ENCODE measurements around the gene ESYT3.

The ESYT3 gene

DNA sequence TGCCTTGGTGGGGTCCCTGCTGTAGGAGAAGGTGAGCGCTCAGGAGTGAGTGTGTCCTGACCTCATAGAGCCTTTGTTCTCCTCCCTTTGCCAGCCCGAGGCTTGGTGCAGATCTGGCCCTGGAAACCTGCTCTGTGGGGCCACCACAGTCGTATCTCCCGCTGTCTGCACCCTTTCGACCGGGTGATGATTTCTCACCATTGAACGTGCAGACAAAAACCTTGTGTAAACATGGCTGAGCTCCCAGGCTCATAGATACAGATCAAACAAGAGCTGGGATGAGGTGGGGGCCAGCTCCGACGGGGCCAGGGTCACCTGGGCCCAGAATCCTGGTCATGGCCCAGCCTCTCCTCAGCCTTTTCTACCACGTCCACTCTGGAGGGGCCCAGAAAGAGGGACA, 34.6 kb upstream of the ESYT3 start:
- POLR2A ChIA-PET, result no interaction called here
- CTCF ChIA-PET, result interaction anchor here (1.0 to 3.6 kb wide), 3 partner anchors 8 to 18 kb away, joined by 3 to 15 read pairs (median 6); no protein-coding TSS in a partner anchor
- no peak for DNase-seq (ENCODE audit: extremely low spot score)
- TF ChIP-seq, protein P1, sequence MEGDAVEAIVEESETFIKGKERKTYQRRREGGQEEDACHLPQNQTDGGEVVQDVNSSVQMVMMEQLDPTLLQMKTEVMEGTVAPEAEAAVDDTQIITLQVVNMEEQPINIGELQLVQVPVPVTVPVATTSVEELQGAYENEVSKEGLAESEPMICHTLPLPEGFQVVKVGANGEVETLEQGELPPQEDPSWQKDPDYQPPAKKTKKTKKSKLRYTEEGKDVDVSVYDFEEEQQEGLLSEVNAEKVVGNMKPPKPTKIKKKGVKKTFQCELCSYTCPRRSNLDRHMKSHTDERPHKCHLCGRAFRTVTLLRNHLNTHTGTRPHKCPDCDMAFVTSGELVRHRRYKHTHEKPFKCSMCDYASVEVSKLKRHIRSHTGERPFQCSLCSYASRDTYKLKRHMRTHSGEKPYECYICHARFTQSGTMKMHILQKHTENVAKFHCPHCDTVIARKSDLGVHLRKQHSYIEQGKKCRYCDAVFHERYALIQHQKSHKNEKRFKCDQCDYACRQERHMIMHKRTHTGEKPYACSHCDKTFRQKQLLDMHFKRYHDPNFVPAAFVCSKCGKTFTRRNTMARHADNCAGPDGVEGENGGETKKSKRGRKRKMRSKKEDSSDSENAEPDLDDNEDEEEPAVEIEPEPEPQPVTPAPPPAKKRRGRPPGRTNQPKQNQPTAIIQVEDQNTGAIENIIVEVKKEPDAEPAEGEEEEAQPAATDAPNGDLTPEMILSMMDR (IDR thresholded peaks at IDR 0.05; ENCODE audit: control extremely low read depth, extremely low read depth, low read depth, missing control alignments), result no peak

DNA sequence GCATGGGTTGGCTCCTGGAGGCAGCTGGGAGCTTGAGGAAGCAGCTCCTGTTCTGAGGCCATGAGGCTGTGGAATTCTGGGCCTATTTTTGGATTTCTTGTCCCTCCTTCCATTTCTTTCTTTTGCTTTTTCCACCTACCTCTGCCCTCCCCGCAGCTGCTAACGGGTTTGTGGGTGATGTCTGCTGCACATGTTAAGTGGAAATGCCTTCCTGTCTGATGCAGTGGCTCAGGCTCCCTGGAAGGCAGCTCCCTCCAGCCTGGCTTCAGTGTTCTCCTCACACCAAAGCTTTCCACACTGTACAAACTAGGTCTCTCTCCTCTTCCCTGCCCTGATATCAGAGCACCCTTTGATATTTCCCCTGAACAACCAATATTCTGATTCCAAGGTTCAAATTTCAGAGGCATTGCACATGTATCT, 33.8 kb upstream of the ESYT3 start:
- CTCF ChIA-PET, result interaction anchor here (1.2 to 3.6 kb wide), 2 partner anchors 9 to 14 kb away, joined by 3 to 15 read pairs; no protein-coding TSS in a partner anchor
- TF ChIP-seq, protein P1 (IDR thresholded peaks at IDR 0.05; ENCODE audit: control extremely low read depth, extremely low read depth, low read depth, missing control alignments), result no peak
- POLR2A ChIA-PET, result no interaction called here

DNA sequence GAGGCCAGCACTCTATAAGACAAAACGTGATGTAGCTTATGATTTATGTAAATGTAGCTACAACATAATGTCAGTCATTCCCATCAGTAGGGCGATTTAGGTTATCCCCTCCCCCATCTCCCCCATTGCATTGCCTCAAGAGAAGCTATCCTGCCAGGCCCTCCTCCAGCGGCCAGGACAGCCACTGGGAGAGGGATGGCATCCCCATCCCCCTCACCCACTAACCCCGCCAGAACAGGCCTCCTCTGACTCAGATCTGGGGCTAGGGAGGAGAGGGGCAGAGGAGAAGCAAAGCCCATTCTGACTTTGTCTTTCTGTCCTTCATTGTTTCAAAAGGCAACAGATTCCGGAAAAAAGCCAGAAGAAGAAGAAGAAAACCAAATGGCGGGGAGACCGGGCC, 32.6 kb upstream of the ESYT3 start:
- POLR2A ChIA-PET, result no interaction called here
- DNase-seq (ENCODE audit: extremely low spot score), result no peak
- CTCF ChIA-PET, result interaction anchor here (1.5 to 3.6 kb wide), 2 partner anchors 9 to 13 kb away, joined by 5 to 15 read pairs; no protein-coding TSS in a partner anchor
- TF ChIP-seq, protein P1 (IDR thresholded peaks at IDR 0.05; ENCODE audit: control extremely low read depth, extremely low read depth, low read depth, missing control alignments), result no peak

More for the DNA sequence above, 33.8 kb upstream of the ESYT3 start:
- no peak for DNase-seq (ENCODE audit: extremely low spot score)

DNA sequence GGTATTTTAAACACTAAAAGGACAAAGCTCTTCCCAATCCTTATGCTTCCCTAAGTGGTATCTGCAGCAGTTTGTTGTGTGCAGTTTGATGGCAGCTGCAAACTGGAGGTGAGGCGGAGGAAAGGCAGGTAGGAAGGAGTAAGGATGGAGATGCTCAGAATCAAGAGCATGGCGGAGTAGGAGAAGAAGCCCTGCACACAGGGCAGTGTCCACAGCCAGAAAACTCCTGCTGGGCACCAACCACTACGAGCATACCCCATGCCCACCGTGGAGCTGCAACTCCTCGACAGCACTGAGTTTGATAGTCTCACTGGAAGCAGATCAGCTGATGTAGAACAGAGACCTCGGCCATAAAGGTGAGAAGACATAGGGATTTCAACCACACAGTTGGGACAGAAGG, 30.3 kb upstream of the ESYT3 start:
- POLR2A ChIA-PET, result no interaction called here
- TF ChIP-seq, protein P1 (IDR thresholded peaks at IDR 0.05; ENCODE audit: control extremely low read depth, extremely low read depth, low read depth, missing control alignments), result no peak
- no peak for DNase-seq (ENCODE audit: extremely low spot score)
- CTCF ChIA-PET, result interaction anchor here (1.2 to 1.3 kb wide), 3 partner anchors 11 to 75 kb away, joined by 3 to 6 read pairs (median 4); no protein-coding TSS in a partner anchor

DNA sequence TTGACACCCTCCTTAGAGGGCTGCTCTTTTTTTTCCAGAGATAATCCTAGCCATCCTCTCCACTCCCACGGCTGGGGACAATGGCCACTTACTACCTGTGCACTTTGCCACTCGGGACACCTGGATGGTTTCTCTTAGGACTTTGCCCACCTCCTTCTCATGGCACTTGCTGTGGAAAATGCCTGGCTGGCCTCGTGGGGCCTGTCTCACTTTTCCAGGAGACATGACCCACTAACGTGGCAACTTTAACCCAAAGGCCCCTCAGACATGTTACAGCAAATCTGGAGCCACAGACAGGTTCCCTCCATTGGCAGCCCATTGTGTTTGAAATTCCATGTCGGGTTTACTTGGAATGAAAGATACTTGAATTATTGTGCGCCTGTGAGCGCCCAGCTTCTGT, 29.4 kb upstream of the ESYT3 start:
- POLR2A ChIA-PET, result no interaction called here
- CTCF ChIA-PET, result interaction anchor here (0.9 to 1.4 kb wide), 3 partner anchors 10 to 14 kb away, joined by 3 to 4 read pairs (median 3); no protein-coding TSS in a partner anchor
- TF ChIP-seq, protein P1 (IDR thresholded peaks at IDR 0.05; ENCODE audit: control extremely low read depth, extremely low read depth, low read depth, missing control alignments), result no peak
- no peak for DNase-seq (ENCODE audit: extremely low spot score)

DNA sequence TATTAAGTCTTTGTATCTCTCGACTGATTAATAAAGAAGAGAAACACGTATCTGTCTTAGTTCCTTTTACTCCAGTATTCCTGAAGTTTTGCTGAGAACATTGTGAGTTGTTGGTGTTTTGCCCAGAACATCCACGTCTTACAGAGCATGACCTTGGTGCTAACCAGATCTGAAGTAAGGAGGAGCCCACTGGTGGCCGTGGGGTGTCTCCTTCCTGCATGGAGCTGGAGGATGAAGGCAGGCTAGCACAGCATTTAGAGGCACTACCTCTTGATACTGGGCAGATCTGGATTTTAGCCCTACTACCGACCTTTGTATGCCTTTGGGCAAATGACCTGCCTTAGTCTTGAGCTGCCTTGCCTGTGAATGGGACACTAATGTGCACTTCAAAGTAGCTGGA, 28.9 kb upstream of the ESYT3 start:
- DNase-seq (ENCODE audit: extremely low spot score), result no peak
- ChIA-PET POLR2A (no interaction called here), CTCF (interaction anchor here (0.9 to 1.5 kb wide), 4 partner anchors 10 to 510 kb away, joined by 3 to 6 read pairs (median 4); no protein-coding TSS in a partner anchor)
- TF ChIP-seq, protein P1 (IDR thresholded peaks at IDR 0.05; ENCODE audit: control extremely low read depth, extremely low read depth, low read depth, missing control alignments), result no peak

Measured in GM10248 (cell line).